Calu3 (cell line): Measurements from ENCODE around the gene YTHDC2. TPM values are rescaled to one million over a fixed set of nuclear protein-coding genes. Genes with fewer than 3 reads are reported as not detected.

ENCODE experiments used
- BruUV-seq: library from RNA; stranded (reverse); fragments of 400-500 nt; replicated peaks from 2 replicates; lab custom pipeline; 2021; lab: Mats Ljungman, UMichigan
- CTCF ChIA-PET: fragments of 300-600 bp; sonication (Branson Sonifier 250); formaldehyde crosslinking; loops from one replicate; lab custom pipeline; 2022; ENCODE audit warnings: antibody characterized with exemption; lab: Charles Lee
- DNase-seq: peaks from one replicate; pipeline ENCODE4 v3.0.0; 2022
- H3K27ac Mint-ChIP-seq: one replicate; pipeline ENCODE4 v1.8.0; 2022; ENCODE audit warnings: mixed read lengths; ENCODE audit not compliant: unreplicated experiment
- H3K27me3 Mint-ChIP-seq: one replicate; pipeline ENCODE4 v1.8.0; 2022; ENCODE audit warnings: mixed read lengths; ENCODE audit not compliant: unreplicated experiment
- H3K36me3 Mint-ChIP-seq: one replicate; pipeline ENCODE4 v1.8.0; 2022; ENCODE audit warnings: mild to moderate bottlenecking, moderate library complexity, mixed read lengths; ENCODE audit not compliant: insufficient read depth, unreplicated experiment
- H3K4me1 Mint-ChIP-seq: one replicate; pipeline ENCODE4 v1.8.0; 2022; ENCODE audit warnings: mild to moderate bottlenecking, low read depth, mixed read lengths; ENCODE audit not compliant: unreplicated experiment
- H3K4me3 Mint-ChIP-seq: one replicate; pipeline ENCODE4 v1.8.0; 2022; ENCODE audit warnings: mild to moderate bottlenecking, low read depth, moderate library complexity, mixed read lengths; ENCODE audit not compliant: unreplicated experiment
- H3K9me3 Mint-ChIP-seq: one replicate; pipeline ENCODE4 v1.8.0; 2022; ENCODE audit warnings: low read depth, mixed read lengths; ENCODE audit not compliant: unreplicated experiment
- CTCF ChIP-seq: fragments of 200-600 bp; IDR thresholded peaks from one replicate; pipeline ENCODE4 v1.8.0; 2022; ENCODE audit warnings: antibody characterized with exemption; ENCODE audit not compliant: unreplicated experiment
- intact Hi-C: fragments of 100-400 bp; cut with micrococcal nuclease; formaldehyde crosslinking; loops from one replicate; pipeline ENCODE4 v1.10.0; 2022; ENCODE audit not compliant: unreplicated experiment
- total RNA-seq: library from RNA; stranded (reverse); gene quantifications from 2 replicates; pipeline ENCODE4 v1.2.3, GENCODE V29; 2022

Gene YTHDC2
- total RNA-seq, 1 experiment from 2014 or later = 31.8 TPM

DNA sequence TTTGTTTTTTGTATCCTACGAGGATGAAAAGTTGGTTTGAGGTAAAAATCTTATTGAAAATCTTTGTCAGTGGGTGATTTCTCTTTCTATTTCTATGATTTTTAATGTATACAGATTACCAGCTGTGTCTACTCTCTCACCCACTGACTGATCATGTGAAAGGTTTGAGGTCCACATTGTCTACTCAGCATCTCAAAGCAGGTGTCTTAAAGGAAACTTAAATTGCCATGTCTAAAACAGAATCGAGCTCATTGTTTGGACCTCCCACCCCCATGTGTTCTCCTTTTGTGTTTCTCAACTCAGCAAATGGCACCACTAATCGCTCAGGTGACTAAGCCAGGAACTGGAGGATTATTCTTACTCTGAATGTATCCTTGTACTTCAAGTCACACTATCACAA, 121.5 kb downstream of the YTHDC2 start:
- H3K4me3 Mint-ChIP-seq = no peak overlapping the region
- CTCF ChIA-PET = no interaction called here

DNA sequence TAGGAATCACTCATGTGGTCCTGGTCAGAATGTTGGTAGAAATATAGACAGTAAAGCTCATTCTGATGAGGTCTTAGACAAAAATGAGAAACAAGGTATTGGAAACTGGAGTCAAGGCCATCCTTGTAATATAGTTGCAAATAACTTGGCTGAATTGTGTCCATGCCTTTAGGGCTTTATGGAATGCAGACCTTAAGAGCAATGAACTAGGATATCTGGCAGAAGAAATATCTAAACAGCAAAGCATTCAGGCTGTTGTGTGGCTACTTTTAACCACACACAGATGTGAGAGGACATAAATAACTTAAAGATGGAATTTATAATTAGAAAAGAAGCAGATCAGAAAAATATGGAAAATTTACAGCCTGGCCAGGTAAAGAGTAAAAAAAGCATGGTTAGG, 128.2 kb downstream of the YTHDC2 start:
- intact Hi-C loops = no loop called here
- H3K4me3 Mint-ChIP-seq = no peak overlapping the region
- CTCF ChIA-PET = no interaction called here
- H3K9me3 Mint-ChIP-seq = peaks cover 2% of the 10 kb centered on the region
- no peaks in the 10 kb centered on the region for H3K36me3 Mint-ChIP-seq
- BruUV-seq = no TSS peak
- DNase-seq = no peak
- no peaks in the 10 kb centered on the region for H3K4me1 Mint-ChIP-seq
- H3K27me3 Mint-ChIP-seq = no peaks in the 10 kb centered on the region
- TF ChIP-seq CTCF = no peak
- H3K27ac Mint-ChIP-seq = no peak overlapping the region

More for the DNA sequence above, 121.5 kb downstream of the YTHDC2 start:
- Mint-ChIP-seq H3K27me3 (peaks cover 10% of the 10 kb centered on the region), H3K36me3 (no peaks in the 10 kb centered on the region), H3K4me1 (no peaks in the 10 kb centered on the region), H3K27ac (no peak overlapping the region), H3K9me3 (no peaks in the 10 kb centered on the region)
- TF ChIP-seq CTCF = no peak
- intact Hi-C loops = no loop called here
- DNase-seq = no peak
- BruUV-seq = no TSS peak

Other genes starting within 250 kb of the YTHDC2 start
- not detected in 2 replicates for gene TSSK1B, start 78.7 kb upstream of the YTHDC2 start, total RNA-seq
- gene MCC, start 25.2 kb upstream of the YTHDC2 start, total RNA-seq = 2.8 and 3.6 TPM in 2 replicates